Keratinocyte (primary cell): ENCODE data around the gene POLA1. TPM values are rescaled to one million over a fixed set of nuclear protein-coding genes. Genes with fewer than 3 reads are reported as not detected.

ENCODE experiments used
- DNase-seq: peaks from one replicate; pipeline ENCODE4 v3.0.0-alpha.2; 2011; ENCODE audit warnings: low read depth, missing footprints, low spot score
- FAIRE-seq: peaks from 2 replicates; lab custom pipeline; 2011; peaks lifted over from hg19 to GRCh38; lab: Jason Lieb, UNC
- H2AFZ ChIP-seq: 2 replicates; pipeline ENCODE4 v1.6.0; 2012; ENCODE audit warnings: low read length, control low read depth, inconsistent platforms; ENCODE audit not compliant: control insufficient read depth
- H3K27ac ChIP-seq: 2 replicates; pipeline ENCODE4 v1.5.1; 2011; ENCODE audit warnings: low read length; ENCODE audit not compliant: control insufficient read depth, insufficient read depth
- H3K27me3 ChIP-seq: 3 replicates; pipeline ENCODE4 v1.6.0; 2011; ENCODE audit warnings: low read length; ENCODE audit not compliant: control insufficient read depth, insufficient read depth; ENCODE audit errors: extremely low read depth
- H3K36me3 ChIP-seq, 2 experiments: 2 replicates in 1 of 2; 3 replicates in 1 of 2; pipeline ENCODE4 v1.5.1; 2011; ENCODE audit warnings: low read length in 2 of 2, mild to moderate bottlenecking in 1 of 2; ENCODE audit not compliant: control insufficient read depth in 2 of 2, insufficient read depth in 2 of 2; ENCODE audit errors: extremely low read depth in 1 of 2
- H3K4me1 ChIP-seq: 3 replicates; pipeline ENCODE4 v1.5.1; 2011; ENCODE audit warnings: low read length; ENCODE audit not compliant: control insufficient read depth, insufficient read depth; ENCODE audit errors: extremely low read depth
- H3K4me2 ChIP-seq: 3 replicates; pipeline ENCODE4 v1.6.0; 2011; ENCODE audit warnings: low read depth, low read length; ENCODE audit not compliant: control insufficient read depth, insufficient read depth; ENCODE audit errors: extremely low read depth
- H3K4me3 ChIP-seq, 3 experiments: fragments of 200-600 bp in 1 of 3; sonication (generic) in 1 of 3; 2 replicates in 2 of 3; 3 replicates in 1 of 3; pipeline ENCODE4 v1.5.1; 2011 to 2016; ENCODE audit warnings: low read length in 3 of 3, mild to moderate bottlenecking in 3 of 3, control low read depth in 2 of 3, inconsistent platforms in 1 of 3, low read depth in 1 of 3, mixed read lengths in 1 of 3, mixed run types in 1 of 3, moderate library complexity in 1 of 3; ENCODE audit not compliant: control insufficient read depth in 2 of 3, insufficient read depth in 2 of 3; ENCODE audit errors: extremely low read depth in 1 of 3
- H3K79me2 ChIP-seq: 2 replicates; pipeline ENCODE4 v1.6.0; 2012; ENCODE audit warnings: low read length; ENCODE audit not compliant: control insufficient read depth, insufficient read depth
- H3K9ac ChIP-seq: 3 replicates; pipeline ENCODE4 v1.6.0; 2011; ENCODE audit warnings: low read length; ENCODE audit not compliant: control insufficient read depth, insufficient read depth; ENCODE audit errors: extremely low read depth
- H3K9me1 ChIP-seq: 3 replicates; pipeline ENCODE4 v1.6.0; 2011; ENCODE audit warnings: low read length; ENCODE audit not compliant: control insufficient read depth, insufficient read depth; ENCODE audit errors: extremely low read depth
- H3K9me3 ChIP-seq: 2 replicates; pipeline ENCODE4 v1.5.1; 2012; ENCODE audit warnings: low read depth, low read length; ENCODE audit not compliant: control insufficient read depth
- H4K20me1 ChIP-seq: 3 replicates; pipeline ENCODE4 v1.6.0; 2011; ENCODE audit warnings: low read length; ENCODE audit not compliant: control insufficient read depth, insufficient read depth; ENCODE audit errors: extremely low read depth
- CTCF ChIP-seq, 3 experiments: IDR thresholded peaks in 1 of 3; conservative IDR thresholded peaks in 1 of 3; optimal IDR thresholded peaks in 1 of 3; 2 replicates in 2 of 3; 3 replicates in 1 of 3; pipeline versions ENCODE3 to v1.5.1; 2011; ENCODE audit warnings: low read length in 3 of 3, mild to moderate bottlenecking in 3 of 3, moderate library complexity in 2 of 3, control low read depth in 1 of 3, inconsistent platforms in 1 of 3; ENCODE audit not compliant: insufficient read depth in 2 of 3; ENCODE audit errors: extremely low read depth in 1 of 3
- EZH2 ChIP-seq: IDR thresholded peaks from one replicate; pipeline ENCODE4 v1.6.1; 2012; ENCODE audit warnings: inconsistent platforms, mild to moderate bottlenecking, low read length, moderate library complexity
- dilution Hi-C: fragments of 300-500 bp; cut with MboI; formaldehyde crosslinking; loops from one replicate; pipeline ENCODE4 v1.7.0; 2020; ENCODE audit warnings: low sequenced_read_pairs; ENCODE audit not compliant: extremely low pct_ligation_motif_present
- polyA plus RNA-seq, 5 experiments: library from polyadenylated mRNA; depleted of rRNA in 3 of 5; stranded (reverse) in 3 of 5; stranded (forward) in 1 of 5; unstranded in 1 of 5; fragments of >200 nt; gene quantifications; 1 replicate in 1 of 5; 2 replicates in 3 of 5; 3 replicates in 1 of 5; pipeline versions ENCODE4 v1.2.1 to v1.2.3, GENCODE V29; 2011 to 2012; ENCODE audit warnings: missing spikeins in 2 of 5, low read depth in 1 of 5, low replicate concordance in 1 of 5

Gene POLA1
- polyA plus RNA-seq, 1 donor (not counting 4 experiments of a cell fraction or from before 2014, with no cell fraction given), result 3.9 TPM

- Histone ChIP-seq H3K79me2 (no peaks in the 10 kb centered on the region), H3K9me3 (no peaks in the 10 kb centered on the region), H3K4me3 (no peak overlapping the region), H4K20me1 (no peaks in the 10 kb centered on the region), H3K9me1 (no peaks in the 10 kb centered on the region), H3K4me2 (no peak overlapping the region), H3K36me3 (no peaks in the 10 kb centered on the region), H3K27ac (no peak overlapping the region), H2AFZ (no peak overlapping the region), H3K4me1 (no peaks in the 10 kb centered on the region), H3K27me3 (no peaks in the 10 kb centered on the region), H3K9ac (no peak overlapping the region)
- dilution Hi-C loops, result no loop called here
- FAIRE-seq (no peak), DNase-seq (no peak)
- TF ChIP-seq CTCF (optimal IDR thresholded peaks at IDR 0.05 in 1 of 3, IDR thresholded peaks at IDR 0.05 in 1 of 3, conservative IDR thresholded peaks at IDR 0.05 in 1 of 3; ENCODE audit: extremely low read depth in 1 of 3, insufficient read depth in 2 of 3, low read length in 3 of 3) (no peak), EZH2 (no peak)
Observed at GRCh38 chrX:24996096-24996709, 302.5 kb downstream of the POLA1 start.

GRCh38 chrX:24999511-24999910 lies 305.8 kb downstream of the POLA1 start:
- Histone ChIP-seq H4K20me1 (no peaks in the 10 kb centered on the region), H3K9me1 (no peaks in the 10 kb centered on the region), H3K9ac (no peak overlapping the region), H3K79me2 (no peaks in the 10 kb centered on the region), H3K4me3 (no peak overlapping the region), H3K27me3 (peaks cover 23% of the 10 kb centered on the region), H3K9me3 (no peaks in the 10 kb centered on the region), H3K4me2 (no peak overlapping the region), H2AFZ (no peak overlapping the region), H3K4me1 (no peaks in the 10 kb centered on the region), H3K36me3 (no peaks in the 10 kb centered on the region), H3K27ac (no peak overlapping the region)
- TF ChIP-seq EZH2 (no peak), CTCF (optimal IDR thresholded peaks at IDR 0.05 in 1 of 3, IDR thresholded peaks at IDR 0.05 in 1 of 3, conservative IDR thresholded peaks at IDR 0.05 in 1 of 3; ENCODE audit: extremely low read depth in 1 of 3, insufficient read depth in 2 of 3, low read length in 3 of 3) (no peak)
- dilution Hi-C loops, result no loop called here
- DNase-seq, result no peak
- no peak for FAIRE-seq
